Muscle of leg (tissue), 11 donors: ENCODE results near the gene GMPR2. TPM values are rescaled to one million over a fixed set of nuclear protein-coding genes. Genes with fewer than 3 reads are reported as not detected.

Source experiments
- DNase-seq: peaks from one replicate; pipeline ENCODE4 v3.0.0; 2013
- H3K27ac ChIP-seq: one replicate; pipeline ENCODE4 v1.5.1; 2013; ENCODE audit warnings: mild to moderate bottlenecking, low read length, control low read depth
- H3K27me3 ChIP-seq: one replicate; pipeline ENCODE4 v1.6.1; 2013; ENCODE audit warnings: low read length; ENCODE audit not compliant: control insufficient read depth, insufficient read depth
- H3K36me3 ChIP-seq: one replicate; pipeline ENCODE4 v1.6.1; 2013; ENCODE audit warnings: low read length; ENCODE audit not compliant: control insufficient read depth, insufficient read depth
- H3K4me1 ChIP-seq: one replicate; pipeline ENCODE4 v1.6.1; 2013; ENCODE audit warnings: low read length; ENCODE audit not compliant: control insufficient read depth, insufficient read depth
- H3K4me3 ChIP-seq: one replicate; pipeline ENCODE4 v1.5.1; 2013; ENCODE audit warnings: low read length, control low read depth
- H3K9me3 ChIP-seq: replicated peaks from 2 replicates; pipeline ENCODE4 v1.6.1; 2013; ENCODE audit warnings: low read depth, low read length; ENCODE audit not compliant: control insufficient read depth
- WGBS: methylation state at CpG from one replicate; pipeline ENCODE4 v1.1.5; 2013; ENCODE audit warnings: missing lambda C conversion rate; ENCODE audit not compliant: insufficient coverage; 5-methylcytosine and 5-hydroxymethylcytosine counted together
- polyA plus RNA-seq, 8 donors: library from polyadenylated mRNA; unstranded; fragments of 120-200 nt; gene quantifications; one replicate each; pipeline versions ENCODE4 v1.2.1 to v1.2.3, GENCODE V29; 2013; ENCODE audit warnings: inconsistent platforms in 1 of 8, low replicate concordance in 1 of 8; ENCODE audit not compliant: insufficient read length in 8 of 8, insufficient read depth in 1 of 8
- total RNA-seq: library from RNA; stranded (reverse); fragments of 120-200 nt; gene quantifications from one replicate; pipeline ENCODE4 v1.2.4, GENCODE V29; 2013

GMPR2 gene
- total and polyA plus RNA-seq, 9 donors = 41.9 to 59.7 (median 48.2) TPM

- no peak overlapping the region for H3K4me3 ChIP-seq
- H3K9me3 ChIP-seq = no peaks in the 10 kb centered on the region
- no peak overlapping the region for H3K27ac ChIP-seq
- H3K36me3 ChIP-seq = no peaks in the 10 kb centered on the region
- H3K4me1 ChIP-seq = peaks cover 14% of the 10 kb centered on the region
- no peaks in the 10 kb centered on the region for H3K27me3 ChIP-seq
- DNase-seq = no peak
- WGBS = 75% methylated on average over 4 of the region's 5 CpGs
These were observed 51.2 kb downstream of the GMPR2 start for GRCh38 chr14:24283796-24284460.

- Histone ChIP-seq H3K9me3 (no peaks in the 10 kb centered on the region), H3K36me3 (peaks cover 3% of the 10 kb centered on the region), H3K4me1 (peaks cover 11% of the 10 kb centered on the region), H3K27ac (no peak overlapping the region), H3K27me3 (no peaks in the 10 kb centered on the region), H3K4me3 (no peak overlapping the region)
- WGBS = 87% methylated on average over 5 of the region's 11 CpGs
- no peak for DNase-seq
These were observed 51.8 kb downstream of the GMPR2 start for GRCh38 chr14:24284501-24285035.

- H3K27ac ChIP-seq = no peak overlapping the region
- H3K4me3 ChIP-seq = no peak overlapping the region
- 75% methylated on average over 1 of the region's 4 CpGs for WGBS
- H3K9me3 ChIP-seq = no peaks in the 10 kb centered on the region
- DNase-seq = no peak
- peaks cover 11% of the 10 kb centered on the region for H3K4me1 ChIP-seq
- no peaks in the 10 kb centered on the region for H3K27me3 ChIP-seq
- peaks cover 11% of the 10 kb centered on the region for H3K36me3 ChIP-seq
These were observed 52.6 kb downstream of the GMPR2 start for GRCh38 chr14:24285351-24285750.

GRCh38 chr14:24286996-24287395 is 54.3 kb downstream of the GMPR2 start:
- Histone ChIP-seq H3K9me3 (no peaks in the 10 kb centered on the region), H3K27me3 (no peaks in the 10 kb centered on the region), H3K27ac (no peak overlapping the region), H3K4me3 (no peak overlapping the region), H3K36me3 (peaks cover 26% of the 10 kb centered on the region), H3K4me1 (peaks cover 11% of the 10 kb centered on the region)
- no peak for DNase-seq
- WGBS = 92% methylated on average over 2 of the region's 5 CpGs

Other genes starting within 250 kb of the GMPR2 start
Only the 30 nearest of the 34 such genes appear.
- 0.27 TPM for gene CARMIL3, start 180.9 kb upstream of the GMPR2 start, total RNA-seq
- gene CARMIL3, start 180.9 kb upstream of the GMPR2 start, polyA plus RNA-seq = under 1 TPM; 0.06 to 0.54 (median 0.19) TPM
- not detected for gene CPNE6, start 161.4 kb upstream of the GMPR2 start, total RNA-seq
- gene CPNE6, start 161.4 kb upstream of the GMPR2 start, polyA plus RNA-seq = under 1 TPM in 2 of 8 donors, not detected in 6; 0.23 to 0.33 TPM
- 2.5 TPM for gene PCK2, start 138.6 kb upstream of the GMPR2 start, total RNA-seq
- 10 to 100 TPM in 1 of 8 donors, 1 to 10 TPM in 7; 3.4 to 15.6 (median 3.9) TPM for gene PCK2, start 138.6 kb upstream of the GMPR2 start, polyA plus RNA-seq
- 43.7 TPM for gene DCAF11, start 118.2 kb upstream of the GMPR2 start, total RNA-seq
- gene DCAF11, start 118.2 kb upstream of the GMPR2 start, polyA plus RNA-seq = 10 to 100 TPM; 40.2 to 47.8 (median 42.5) TPM
- gene NRL, start 118.0 kb upstream of the GMPR2 start, total RNA-seq = 1.6 TPM
- gene NRL, start 118.0 kb upstream of the GMPR2 start, polyA plus RNA-seq = 1 to 10 TPM in 7 of 8 donors, under 1 TPM in 1; 0.96 to 2.2 (median 1.8) TPM
- gene FITM1, start 102.3 kb upstream of the GMPR2 start, total RNA-seq = 170 TPM
- 100 to 1,000 TPM in 7 of 8 donors, 10 to 100 TPM in 1; 80.7 to 168 (median 124) TPM for gene FITM1, start 102.3 kb upstream of the GMPR2 start, polyA plus RNA-seq
- gene PSME1, start 96.7 kb upstream of the GMPR2 start, total RNA-seq = 110 TPM
- gene PSME1, start 96.7 kb upstream of the GMPR2 start, polyA plus RNA-seq = 100 to 1,000 TPM; 103 to 130 (median 116) TPM
- gene EMC9, start 91.3 kb upstream of the GMPR2 start, total RNA-seq = 29.9 TPM
- 10 to 100 TPM; 22.4 to 40.0 (median 29.4) TPM for gene EMC9, start 91.3 kb upstream of the GMPR2 start, polyA plus RNA-seq
- gene PSME2, start 86.3 kb upstream of the GMPR2 start, total RNA-seq = 100 TPM
- 10 to 100 TPM; 82.8 to 97.6 (median 93.2) TPM for gene PSME2, start 86.3 kb upstream of the GMPR2 start, polyA plus RNA-seq
- 36.4 TPM for gene RNF31, start 85.4 kb upstream of the GMPR2 start, total RNA-seq
- 10 to 100 TPM; 27.3 to 37.0 (median 35.8) TPM for gene RNF31, start 85.4 kb upstream of the GMPR2 start, polyA plus RNA-seq
- 24.9 TPM for gene IRF9, start 71.7 kb upstream of the GMPR2 start, total RNA-seq
- 10 to 100 TPM; 24.0 to 36.3 (median 27.3) TPM for gene IRF9, start 71.7 kb upstream of the GMPR2 start, polyA plus RNA-seq
- gene REC8, start 60.8 kb upstream of the GMPR2 start, total RNA-seq = 2.1 TPM
- 10 to 100 TPM in 5 of 8 donors, 1 to 10 TPM in 3; 6.7 to 18.1 (median 10.9) TPM for gene REC8, start 60.8 kb upstream of the GMPR2 start, polyA plus RNA-seq
- 19.9 TPM for gene IPO4, start 44.1 kb upstream of the GMPR2 start, total RNA-seq
- 10 to 100 TPM; 25.0 to 37.5 (median 29.8) TPM for gene IPO4, start 44.1 kb upstream of the GMPR2 start, polyA plus RNA-seq
- 29.6 TPM for gene TM9SF1, start 37.5 kb upstream of the GMPR2 start, total RNA-seq
- gene TM9SF1, start 37.5 kb upstream of the GMPR2 start, polyA plus RNA-seq = 10 to 100 TPM; 14.7 to 22.2 (median 20.1) TPM
- gene TSSK4, start 27.2 kb upstream of the GMPR2 start, total RNA-seq = not detected
- gene TSSK4, start 27.2 kb upstream of the GMPR2 start, polyA plus RNA-seq = 1 to 10 TPM; 1.6 to 5.5 (median 3.8) TPM
- 29.8 TPM for gene CHMP4A, start 19.4 kb upstream of the GMPR2 start, total RNA-seq
- 10 to 100 TPM; 31.2 to 45.1 (median 41.8) TPM for gene CHMP4A, start 19.4 kb upstream of the GMPR2 start, polyA plus RNA-seq
- 24.9 TPM for gene MDP1, start 16.9 kb upstream of the GMPR2 start, total RNA-seq
- 10 to 100 TPM in 1 of 8 donors, 1 to 10 TPM in 7; 7.4 to 11.6 (median 8.5) TPM for gene MDP1, start 16.9 kb upstream of the GMPR2 start, polyA plus RNA-seq
- gene NEDD8, start 562 bp upstream of the GMPR2 start, total RNA-seq = 245 TPM
- 100 to 1,000 TPM; 180 to 243 (median 216) TPM for gene NEDD8, start 562 bp upstream of the GMPR2 start, polyA plus RNA-seq
- gene TINF2, start 9.7 kb downstream of the GMPR2 start, total RNA-seq = 35.5 TPM
- gene TINF2, start 9.7 kb downstream of the GMPR2 start, polyA plus RNA-seq = 10 to 100 TPM; 37.9 to 44.3 (median 40.9) TPM
- 0.71 TPM for gene TGM1, start 30.2 kb downstream of the GMPR2 start, total RNA-seq
- gene TGM1, start 30.2 kb downstream of the GMPR2 start, polyA plus RNA-seq = 1 to 10 TPM in 6 of 8 donors, under 1 TPM in 2; 0.84 to 3.0 (median 1.2) TPM
- gene RABGGTA, start 38.7 kb downstream of the GMPR2 start, total RNA-seq = 8.5 TPM
- 10 to 100 TPM; 12.4 to 21.5 (median 14.5) TPM for gene RABGGTA, start 38.7 kb downstream of the GMPR2 start, polyA plus RNA-seq
- gene DHRS1, start 66.9 kb downstream of the GMPR2 start, total RNA-seq = 6.9 TPM
- 10 to 100 TPM; 14.5 to 24.5 (median 17.7) TPM for gene DHRS1, start 66.9 kb downstream of the GMPR2 start, polyA plus RNA-seq
- gene NOP9, start 66.9 kb downstream of the GMPR2 start, total RNA-seq = 15.7 TPM
- 10 to 100 TPM; 18.1 to 23.9 (median 20.3) TPM for gene NOP9, start 66.9 kb downstream of the GMPR2 start, polyA plus RNA-seq
- gene CIDEB, start 75.0 kb downstream of the GMPR2 start, total RNA-seq = 13.4 TPM
- gene CIDEB, start 75.0 kb downstream of the GMPR2 start, polyA plus RNA-seq = 10 to 100 TPM in 7 of 8 donors, 1 to 10 TPM in 1; 8.9 to 21.1 (median 15.3) TPM
- gene LTB4R2, start 77.2 kb downstream of the GMPR2 start, total RNA-seq = 1.9 TPM
- 1 to 10 TPM; 1.1 to 4.4 (median 2.8) TPM for gene LTB4R2, start 77.2 kb downstream of the GMPR2 start, polyA plus RNA-seq
- gene LTB4R, start 78.6 kb downstream of the GMPR2 start, total RNA-seq = 2.5 TPM
- 1 to 10 TPM; 2.1 to 5.9 (median 3.5) TPM for gene LTB4R, start 78.6 kb downstream of the GMPR2 start, polyA plus RNA-seq
- 7.0 TPM for gene ADCY4, start 102.1 kb downstream of the GMPR2 start, total RNA-seq
- gene ADCY4, start 102.1 kb downstream of the GMPR2 start, polyA plus RNA-seq = 10 to 100 TPM in 6 of 8 donors, 1 to 10 TPM in 2; 9.4 to 18.7 (median 13.9) TPM
- 2.0 TPM for gene RIPK3, start 107.1 kb downstream of the GMPR2 start, total RNA-seq
- gene RIPK3, start 107.1 kb downstream of the GMPR2 start, polyA plus RNA-seq = 1 to 10 TPM; 1.1 to 3.6 (median 1.3) TPM
- 54.5 TPM for gene NFATC4, start 135.3 kb downstream of the GMPR2 start, total RNA-seq
- gene NFATC4, start 135.3 kb downstream of the GMPR2 start, polyA plus RNA-seq = 10 to 100 TPM; 35.2 to 71.1 (median 50.8) TPM
- 16.5 TPM for gene NYNRIN, start 166.1 kb downstream of the GMPR2 start, total RNA-seq
- gene NYNRIN, start 166.1 kb downstream of the GMPR2 start, polyA plus RNA-seq = 10 to 100 TPM; 18.5 to 45.3 (median 30.3) TPM